ENCODE data around the gene GPATCH1.
A peak's percentile ranks its signal among the peaks of the same experiment; 100 is the strongest.
"Not testable (repeated sequence)": the region's sequence is repeated elsewhere in the genome, so short reads cannot be mapped to it uniquely, and the experiment has no call there.

The GPATCH1 gene

DNA sequence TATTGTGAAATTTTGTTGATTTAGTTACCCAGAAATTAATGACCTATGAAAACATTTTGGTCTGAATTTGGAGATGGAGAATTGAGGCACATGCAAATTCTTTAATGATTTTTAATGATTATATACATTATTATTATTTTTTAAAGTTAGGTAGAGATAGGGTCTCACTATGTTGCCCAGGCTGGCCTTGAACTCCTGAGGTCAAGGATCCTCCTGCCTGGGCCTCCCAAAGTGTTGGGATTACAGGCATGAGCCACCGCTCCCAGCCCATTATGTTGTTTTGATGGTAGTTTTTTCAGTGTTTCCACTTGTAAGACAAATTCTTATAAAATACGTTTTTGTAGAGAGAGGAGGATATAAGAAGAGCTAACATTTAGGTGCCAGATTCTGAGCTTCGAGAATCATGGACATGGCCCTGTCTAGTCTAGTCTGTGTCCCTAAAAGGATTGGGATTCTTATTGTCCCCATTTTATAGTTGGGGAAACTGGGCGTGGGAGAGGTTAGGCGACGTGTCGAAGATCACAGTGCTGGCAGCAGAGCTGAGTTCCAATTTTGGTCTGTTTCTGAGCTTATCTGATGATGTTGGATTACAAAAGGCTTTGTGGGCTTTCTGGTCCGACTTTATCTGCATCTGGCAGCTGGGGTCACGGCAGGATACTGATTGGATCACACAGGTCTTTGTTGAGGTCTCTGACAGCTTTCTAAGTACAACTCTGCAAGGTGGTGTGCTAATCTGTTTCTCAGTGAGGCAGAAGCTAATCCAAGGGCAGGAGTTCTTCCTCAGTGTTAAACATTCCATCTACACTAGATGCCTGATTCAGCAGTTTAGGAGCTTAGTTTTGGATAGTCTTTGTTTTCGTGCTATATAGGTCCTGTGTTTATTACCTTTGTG, 43.5 kb downstream of the GPATCH1 start:
- DNase-seq, result no peak

DNA sequence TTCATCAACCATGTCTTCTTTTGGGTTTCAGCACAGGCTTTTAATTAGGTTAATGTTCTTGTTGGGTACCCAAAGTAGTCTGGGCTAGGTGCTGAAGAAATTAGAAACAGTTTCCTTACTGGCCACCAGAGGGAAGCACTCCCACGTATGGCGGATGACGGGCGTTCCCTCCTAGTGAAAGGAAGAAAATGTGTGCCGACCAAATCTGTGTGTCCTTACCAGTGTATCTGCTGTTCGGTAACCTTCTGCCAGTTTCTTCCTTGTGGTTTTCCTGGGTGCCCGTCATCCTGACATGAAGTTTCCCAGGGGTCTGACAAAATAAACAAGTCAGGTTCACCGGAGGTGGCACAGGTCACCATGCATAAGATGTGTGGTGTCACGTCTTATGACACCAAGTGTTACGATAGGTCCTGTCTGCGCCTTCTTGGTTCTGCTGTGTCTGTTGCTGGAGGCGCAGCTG, 45.0 kb downstream of the GPATCH1 start:
- DNase-seq, result peak; percentile 78 to 92

DNA sequence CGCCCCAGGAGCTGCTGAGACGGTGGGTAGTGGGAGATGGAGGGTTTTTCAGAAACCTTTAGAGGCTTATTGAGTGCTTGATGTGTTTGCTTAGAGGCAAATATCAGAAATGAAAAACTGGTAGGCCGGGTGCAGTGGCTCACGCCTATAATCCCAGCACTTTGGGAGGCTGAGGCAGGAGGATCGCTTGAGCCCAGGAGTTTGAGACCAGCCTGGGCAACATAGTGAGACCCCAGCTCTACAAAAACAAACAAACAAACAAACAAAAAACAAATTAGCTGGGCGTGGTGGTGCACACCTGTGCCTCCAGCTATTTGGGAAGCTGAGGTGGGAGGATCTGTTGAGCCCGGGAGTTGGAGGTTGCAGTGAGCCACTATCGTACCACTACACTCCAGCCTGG, 45.7 kb downstream of the GPATCH1 start:
- not testable (repeated sequence) for DNase-seq

DNA sequence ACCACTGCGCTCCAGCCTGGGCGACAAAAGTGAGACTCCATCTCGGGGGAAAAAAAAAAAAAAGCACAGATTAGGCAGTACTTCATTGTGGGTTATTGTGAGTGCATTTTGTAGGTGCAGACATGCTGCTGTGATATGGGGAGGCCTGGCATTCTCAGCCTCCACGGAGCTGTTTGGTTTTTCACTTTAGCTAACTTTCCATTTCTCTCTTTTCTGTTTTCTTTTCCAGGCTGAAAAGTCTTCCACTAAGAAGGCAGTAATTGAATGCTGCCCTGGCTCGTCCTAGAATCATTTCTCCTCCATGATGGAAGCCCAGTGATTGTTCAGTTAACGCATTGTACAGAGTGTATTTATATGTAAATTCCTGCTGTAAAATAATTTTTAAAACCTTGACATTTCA, 48.9 kb downstream of the GPATCH1 start:
- no peak for DNase-seq

DNA sequence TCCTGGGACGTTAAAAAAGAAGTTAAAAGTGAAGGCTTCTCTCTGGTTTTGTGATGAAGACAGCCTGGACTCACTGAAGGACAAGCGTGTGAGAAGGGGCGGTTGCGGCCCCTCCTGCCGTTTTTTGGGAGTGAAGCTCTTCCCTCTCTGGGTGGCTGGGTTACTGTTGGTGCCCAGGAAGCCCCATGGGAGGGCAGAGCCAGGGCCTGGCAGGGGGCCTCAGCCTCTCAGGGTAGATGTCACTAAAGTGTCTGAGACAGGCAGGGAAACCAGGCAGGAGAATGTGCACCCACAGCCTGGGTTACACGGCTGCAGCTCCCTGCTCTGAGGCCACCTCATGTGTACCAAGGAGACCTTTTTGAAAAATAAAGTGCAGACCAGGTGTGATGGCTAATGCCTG, 49.5 kb downstream of the GPATCH1 start:
- DNase-seq, result no peak

DNA sequence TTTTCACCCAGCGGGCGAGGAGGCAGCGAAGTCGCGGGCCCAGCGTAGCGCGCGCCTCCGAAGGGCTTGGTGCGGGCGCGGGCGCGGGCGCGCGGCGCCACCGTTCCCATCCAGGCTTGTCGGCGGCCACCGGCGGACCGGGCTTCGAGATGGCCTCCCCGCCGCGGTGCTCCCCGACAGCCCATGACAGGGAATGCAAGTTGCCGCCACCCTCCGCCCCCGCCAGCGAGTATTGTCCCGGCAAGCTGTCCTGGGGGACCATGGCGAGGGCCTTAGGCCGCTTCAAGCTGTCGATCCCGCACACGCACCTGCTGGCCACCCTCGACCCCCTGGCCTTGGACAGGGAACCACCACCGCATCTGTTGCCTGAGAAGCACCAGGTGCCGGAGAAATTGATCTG, 51.0 kb downstream of the GPATCH1 start, which contains the start of gene WDR88:
Gene WDR88 (plus strand): TSS at position 94 of the 400 bp plus-strand sequence. CDS start 56 bp downstream, at position 150.
- no peak for DNase-seq

DNA sequence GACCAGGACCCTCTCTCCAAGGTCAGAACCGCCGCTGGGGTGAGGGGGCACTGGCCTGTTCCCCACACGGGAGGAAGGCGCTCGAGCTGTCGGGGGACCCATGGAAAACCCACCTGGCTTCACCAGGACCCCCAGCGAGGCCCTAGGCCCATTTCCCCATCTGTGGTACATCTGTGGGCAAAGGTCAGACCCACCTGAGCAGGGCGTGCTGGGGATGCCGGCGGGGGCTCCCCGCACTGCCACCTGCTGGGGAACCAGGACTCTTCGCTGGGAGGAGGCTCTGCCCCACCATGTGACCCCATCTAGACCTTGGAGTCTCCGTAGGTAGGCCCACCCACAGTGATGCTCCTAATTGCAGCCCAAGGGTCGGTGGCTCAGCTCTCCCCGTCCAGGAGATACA, 51.4 kb downstream of the GPATCH1 start:
- peak in 1 of 2 experiments; percentile 10 for DNase-seq

DNA sequence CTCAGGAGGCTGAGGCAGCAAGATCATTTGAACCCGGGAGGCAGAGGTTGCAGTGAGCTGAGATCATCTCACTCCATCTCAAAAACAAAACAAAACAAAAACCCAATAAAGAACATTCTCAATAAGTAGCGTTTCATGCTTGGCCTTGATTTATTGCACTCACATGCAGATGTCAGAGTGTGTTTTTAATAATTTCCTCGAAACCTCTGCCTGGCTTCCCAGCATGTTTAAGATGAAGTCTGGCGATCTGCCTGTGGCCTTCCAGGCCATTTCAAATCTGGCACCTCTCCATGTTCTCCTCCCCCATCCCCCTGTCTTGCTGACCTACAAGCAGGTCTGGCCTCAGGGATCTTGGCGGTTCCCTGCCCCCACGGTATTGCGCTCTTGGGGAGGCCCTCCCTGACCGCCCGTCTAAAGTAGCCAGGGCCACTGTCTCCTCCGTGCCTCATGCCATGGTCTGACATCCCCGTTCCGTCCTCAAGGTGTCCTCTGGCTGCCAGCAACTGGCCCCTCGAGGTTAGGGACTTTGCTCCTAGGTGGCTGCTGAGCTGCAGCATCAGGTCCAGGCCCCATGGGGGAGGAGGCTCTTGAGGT, 52.6 kb downstream of the GPATCH1 start:
- DNase-seq, result no peak

DNA sequence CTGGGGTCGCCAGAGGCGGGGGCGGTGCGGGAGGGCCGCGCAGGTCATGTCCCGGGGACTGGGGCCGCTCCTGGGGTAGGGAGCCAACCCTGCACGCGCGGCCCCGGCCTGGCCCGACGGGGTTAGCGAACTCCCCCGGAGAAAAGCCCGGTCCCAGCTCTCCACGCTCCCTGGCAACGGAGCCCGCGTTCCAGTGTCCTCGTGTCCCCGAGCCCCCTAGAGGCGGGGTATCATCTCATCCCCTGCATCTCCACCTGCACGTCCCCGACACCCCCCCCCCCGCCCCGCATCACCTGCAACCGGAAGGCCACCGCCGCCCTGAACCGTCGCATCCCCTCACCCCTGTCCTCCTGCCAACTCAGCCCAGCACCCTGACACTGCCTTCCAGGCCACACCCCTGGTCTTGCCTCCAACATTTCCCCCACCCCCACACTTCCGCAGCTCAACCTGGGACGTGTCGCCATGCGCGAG, 53.6 kb downstream of the GPATCH1 start:
- DNase-seq, result no peak

DNA sequence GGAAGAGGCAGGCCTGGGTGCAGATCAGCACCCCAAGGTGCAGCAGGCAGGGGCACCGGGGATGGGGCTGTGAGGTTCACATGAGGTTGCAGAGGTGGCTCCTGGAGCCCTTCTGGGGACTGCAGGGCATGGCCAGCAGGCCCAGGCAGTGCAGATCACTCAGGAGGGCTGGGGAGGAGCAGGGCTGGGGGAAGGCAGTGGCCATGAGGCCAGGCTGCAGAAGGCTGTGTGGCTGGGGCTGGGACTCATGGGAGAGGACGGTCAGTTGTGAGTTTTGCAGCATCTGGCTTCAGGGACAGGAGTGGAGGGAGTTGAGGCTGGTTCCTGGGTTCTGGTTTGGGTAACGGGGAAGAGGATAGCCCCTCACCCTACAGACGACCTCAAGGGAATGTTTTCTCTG, 58.2 kb downstream of the GPATCH1 start:
- DNase-seq, result no peak

DNA sequence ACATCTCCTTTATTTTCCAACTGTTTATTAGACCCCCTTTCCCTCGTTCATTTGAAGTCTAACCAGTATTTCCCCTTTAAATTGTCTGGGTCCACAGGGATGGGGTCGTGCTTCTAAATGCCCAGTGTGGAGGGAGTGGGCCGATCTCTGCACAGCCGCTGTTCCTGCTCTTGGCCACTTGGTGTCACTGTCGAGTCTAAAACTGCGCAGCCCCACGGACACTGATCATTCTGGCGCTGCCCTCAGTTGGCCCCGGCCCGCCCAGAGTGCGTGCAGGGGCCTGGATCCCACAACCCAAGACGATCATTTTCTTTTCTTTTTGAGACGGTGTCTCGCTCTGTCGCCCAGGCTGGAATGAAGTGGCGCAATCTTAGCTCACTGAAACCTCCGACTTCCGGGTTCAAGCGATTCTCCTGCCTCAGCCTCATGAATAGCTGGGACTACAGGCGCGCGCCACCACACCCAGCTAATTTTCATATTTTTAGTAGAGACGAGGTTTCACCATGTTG, 63.0 kb downstream of the GPATCH1 start:
- peak; percentile 73 to 76 for DNase-seq

DNA sequence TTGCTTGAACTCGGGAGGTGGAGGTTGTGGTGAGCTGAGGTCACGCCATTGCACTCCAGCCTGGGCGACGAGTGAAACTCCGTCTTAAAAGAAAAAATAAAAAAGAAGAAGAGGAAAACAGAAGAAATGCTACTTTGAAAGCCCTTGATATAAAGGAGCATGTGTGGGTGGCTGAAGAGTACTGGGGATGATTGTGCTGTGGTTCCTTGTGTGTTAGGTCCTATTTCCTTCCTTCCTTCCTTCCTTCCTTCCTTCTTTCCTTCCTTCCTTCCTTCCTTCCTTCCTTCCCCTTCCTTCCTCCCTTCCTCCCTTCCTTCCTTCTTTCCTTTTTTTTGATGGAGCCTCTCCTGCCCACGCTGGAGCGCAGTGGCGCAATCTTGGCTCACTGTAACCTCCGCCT, 65.2 kb downstream of the GPATCH1 start:
- DNase-seq, result no peak

DNA sequence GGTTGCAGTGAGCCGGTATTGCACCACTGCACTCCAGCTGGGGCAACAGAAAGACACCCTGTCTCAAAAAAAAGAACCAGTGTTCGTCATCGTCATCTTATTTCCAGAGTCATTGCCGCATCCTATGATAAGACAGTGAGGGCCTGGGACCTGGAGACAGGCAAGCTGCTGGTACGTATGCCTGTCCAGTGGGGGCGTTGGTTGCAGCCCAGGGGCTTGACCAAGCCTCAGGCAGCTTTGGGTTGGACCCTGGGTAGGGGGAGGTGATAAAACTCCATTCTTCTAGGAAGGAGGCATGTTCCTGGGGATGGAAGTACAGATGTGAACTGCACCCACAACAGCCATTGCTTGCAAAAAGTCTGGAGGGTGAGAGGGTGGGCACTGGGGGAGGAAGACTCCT, 66.6 kb downstream of the GPATCH1 start:
- no peak for DNase-seq

DNA sequence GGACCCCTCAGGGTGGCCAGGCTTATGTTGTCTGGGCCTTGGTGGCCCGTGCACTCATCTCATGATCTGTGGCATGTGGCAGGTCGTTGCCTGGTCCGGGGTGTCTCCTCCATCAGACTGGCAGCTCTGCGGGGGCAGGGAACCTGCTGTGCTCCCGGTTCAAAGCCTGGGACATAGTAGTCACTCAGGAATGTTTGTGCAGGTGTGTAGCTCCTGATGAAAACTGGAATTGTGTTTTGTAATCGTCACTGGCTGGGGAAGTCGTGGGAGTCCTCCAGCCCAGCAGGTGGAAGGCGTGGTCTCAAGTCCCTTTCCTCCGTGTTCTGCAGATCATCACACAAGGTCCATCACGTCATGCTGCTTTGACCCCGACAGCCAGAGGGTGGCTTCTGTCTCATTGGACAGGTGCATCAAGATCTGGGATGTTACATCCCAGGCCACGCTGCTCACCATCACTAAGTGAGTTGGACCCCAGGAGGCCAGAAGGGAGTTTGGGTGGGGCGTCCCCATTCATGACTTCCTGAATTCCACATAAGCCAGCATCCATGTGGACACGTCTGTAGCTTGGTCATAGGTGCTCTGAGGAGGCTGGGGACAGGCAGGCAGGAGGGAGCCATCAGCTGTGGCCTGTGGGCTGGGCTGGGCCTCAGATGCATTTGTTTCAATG, 70.0 kb downstream of the GPATCH1 start:
- DNase-seq, result no peak

DNA sequence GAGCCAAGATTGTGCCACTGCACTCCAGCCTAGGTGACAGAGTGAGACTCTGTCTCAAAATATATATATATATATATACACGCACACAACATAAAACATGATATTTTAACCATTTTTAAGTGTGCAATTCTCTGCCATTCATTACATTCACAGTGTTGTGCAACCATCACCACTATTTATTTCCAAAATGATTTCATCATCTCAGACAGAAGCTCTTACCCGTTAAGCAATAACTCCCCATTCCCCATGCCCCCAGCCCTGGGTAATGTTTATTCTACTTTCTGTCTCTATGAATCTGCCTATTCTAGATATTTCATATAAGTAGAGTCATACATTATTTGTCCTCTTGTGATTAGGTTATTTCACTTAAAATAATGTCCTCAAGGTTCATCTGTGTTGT, 71.2 kb downstream of the GPATCH1 start:
- DNase-seq, result peak; percentile 13

DNA sequence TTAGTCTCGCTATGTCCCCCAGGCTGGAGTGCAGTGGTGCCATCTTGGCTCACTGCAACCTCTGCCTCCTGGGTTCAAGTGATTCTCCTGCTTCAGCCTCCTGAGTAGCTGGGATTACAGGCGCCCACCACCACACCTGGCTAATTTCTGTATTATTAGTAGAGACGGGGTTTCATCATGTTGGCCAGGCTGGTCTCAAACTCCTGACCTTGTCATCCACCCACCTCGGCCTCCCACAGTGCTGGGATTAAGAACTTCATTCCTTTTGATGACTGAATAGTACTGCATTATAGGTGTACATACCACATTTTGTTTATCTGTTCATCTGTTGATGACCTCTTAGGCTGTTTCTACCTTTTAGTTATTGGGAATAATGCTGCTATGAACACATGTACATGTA, 71.6 kb downstream of the GPATCH1 start:
- not testable (repeated sequence) for DNase-seq

DNA sequence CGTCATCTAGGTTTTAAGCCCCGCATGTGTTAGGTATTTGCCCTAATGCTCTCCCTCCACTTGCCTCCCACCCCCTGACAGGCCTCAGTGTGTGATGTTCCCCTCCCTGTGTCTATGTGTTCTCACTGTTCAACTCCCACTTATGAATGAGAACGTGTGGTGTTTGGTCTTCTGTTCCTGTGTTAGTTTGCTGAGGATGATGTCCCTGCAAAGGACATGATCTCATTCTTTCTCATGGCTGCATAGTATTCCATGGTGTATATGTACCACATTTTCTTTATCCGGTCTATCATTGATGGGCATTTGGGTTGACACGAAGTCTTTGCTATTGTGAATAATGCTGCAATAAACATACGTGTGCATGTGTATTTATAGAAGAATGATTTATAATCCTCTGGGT, 73.3 kb downstream of the GPATCH1 start:
- DNase-seq, result not testable (repeated sequence)

DNA sequence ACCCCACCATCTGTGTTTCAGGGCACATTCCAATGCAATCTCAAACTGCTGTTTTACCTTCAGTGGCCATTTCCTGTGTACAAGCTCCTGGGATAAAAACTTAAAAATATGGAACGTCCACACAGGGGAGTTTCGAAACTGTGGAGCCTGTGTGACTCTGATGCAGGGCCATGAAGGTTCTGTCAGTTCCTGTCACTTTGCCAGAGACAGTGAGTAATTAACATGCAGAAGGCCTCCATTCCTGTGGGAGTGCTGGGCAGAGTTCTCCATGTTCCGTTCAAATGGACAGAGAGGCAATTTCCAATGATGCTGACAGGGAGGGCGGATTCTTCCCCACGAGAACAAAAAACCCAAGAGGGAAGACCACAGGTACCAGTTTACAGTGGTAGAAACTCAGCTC, 75.4 kb downstream of the GPATCH1 start:
- DNase-seq, result no peak

DNA sequence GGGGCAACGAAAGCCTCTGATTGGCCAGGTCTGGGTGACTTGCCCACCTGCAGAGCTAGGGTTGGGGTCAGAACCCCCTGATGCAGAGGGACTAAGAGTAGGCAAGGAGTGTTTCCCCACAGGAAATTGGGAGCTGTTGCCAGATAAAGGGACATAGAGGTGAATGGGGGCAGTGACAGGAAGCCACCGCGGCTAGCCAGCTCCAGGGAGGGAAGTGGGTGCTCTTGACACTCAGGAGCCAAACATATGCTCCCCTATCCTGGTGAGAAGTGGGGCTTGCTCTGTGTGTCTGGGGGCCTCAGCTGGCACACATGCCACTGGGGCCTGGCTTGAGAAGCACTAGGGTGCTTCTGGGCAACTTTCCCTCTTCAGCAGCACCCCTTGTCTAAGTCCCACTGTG, 76.9 kb downstream of the GPATCH1 start:
- DNase-seq, result peak; percentile 54 to 55

DNA sequence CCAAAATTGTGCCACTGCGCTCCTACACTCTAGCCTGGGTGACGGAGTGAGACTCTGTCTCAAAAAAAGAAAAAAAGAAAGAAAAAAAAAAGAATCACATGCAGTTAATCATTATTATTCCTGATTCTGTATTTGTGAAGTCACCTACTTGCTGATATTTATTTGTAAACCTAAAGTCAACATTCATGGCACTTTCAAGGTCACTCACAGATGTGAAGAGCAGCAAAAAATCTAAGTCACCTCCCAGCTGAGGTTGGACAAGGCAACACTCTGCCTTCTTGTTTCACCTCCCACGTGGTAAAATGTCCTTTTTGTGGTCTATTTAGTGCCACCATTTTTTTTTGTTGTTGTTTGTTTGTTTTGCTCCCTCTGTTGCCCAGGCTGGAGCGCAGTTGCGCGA, 77.4 kb downstream of the GPATCH1 start:
- no peak for DNase-seq

DNA sequence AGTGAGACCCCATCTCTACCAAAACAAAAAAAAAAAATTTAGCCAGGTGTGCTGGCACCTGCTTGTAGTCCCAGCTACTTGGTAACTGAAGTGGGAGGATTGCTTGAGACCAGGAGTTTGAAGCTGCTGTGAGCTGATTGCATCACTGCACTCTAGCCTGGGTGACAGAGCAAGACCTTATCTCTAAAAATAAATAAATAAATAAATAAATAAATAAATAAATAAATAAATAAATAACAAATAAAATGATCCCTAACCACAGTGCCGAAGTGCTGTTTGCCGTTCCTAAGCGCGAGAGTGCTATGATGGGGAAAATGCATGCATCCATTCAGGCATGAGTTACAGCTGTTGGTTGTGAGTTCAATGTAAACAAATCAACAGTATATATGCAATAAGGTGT, 78.2 kb downstream of the GPATCH1 start:
- DNase-seq, result no peak

DNA sequence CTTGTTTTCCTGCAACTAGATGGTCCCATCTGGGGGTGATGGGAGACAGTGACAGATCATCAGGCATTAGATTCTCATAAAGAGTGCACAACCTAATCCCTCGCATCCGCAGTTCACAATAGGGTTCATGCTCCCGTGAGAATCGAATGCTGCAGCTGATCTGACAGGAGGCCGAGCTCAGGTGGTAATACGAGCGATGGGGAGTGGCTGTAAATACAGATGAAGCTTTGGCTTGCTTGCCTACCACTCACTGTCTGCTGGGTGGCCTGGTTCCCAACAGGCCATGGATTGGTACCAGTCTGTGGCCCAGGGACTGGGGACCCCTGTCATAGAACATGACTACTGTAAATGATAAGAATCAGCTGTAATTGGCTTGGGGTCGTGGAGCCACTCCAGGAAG, 78.9 kb downstream of the GPATCH1 start:
- DNase-seq, result no peak

DNA sequence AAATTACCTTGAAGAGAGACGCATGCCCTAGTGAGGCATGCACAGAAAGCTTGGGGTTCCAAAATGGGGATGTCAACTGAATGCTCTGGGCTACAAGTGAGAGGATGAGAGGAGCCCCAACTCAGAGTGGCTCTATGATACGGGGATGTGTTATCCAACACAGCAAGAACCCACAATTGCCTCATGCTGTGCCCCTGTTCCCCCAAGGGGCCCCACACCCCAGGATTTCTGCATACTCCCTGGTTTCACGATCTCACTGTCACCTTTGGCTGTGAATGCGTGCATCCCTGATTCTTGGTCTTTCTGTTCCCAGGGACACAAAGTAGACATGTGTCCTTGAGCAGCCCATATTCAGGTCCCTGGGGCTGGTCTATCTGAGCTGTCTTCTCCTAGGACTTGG, 80.2 kb downstream of the GPATCH1 start:
- no peak for DNase-seq
